ENCODE data around the gene MYL7. TPM values are rescaled to one million over a fixed set of nuclear protein-coding genes. Genes with fewer than 3 reads are reported as not detected.

The MYL7 gene
- total RNA-seq, 1 experiment from 2014 or later: 5.7 TPM

DNA sequence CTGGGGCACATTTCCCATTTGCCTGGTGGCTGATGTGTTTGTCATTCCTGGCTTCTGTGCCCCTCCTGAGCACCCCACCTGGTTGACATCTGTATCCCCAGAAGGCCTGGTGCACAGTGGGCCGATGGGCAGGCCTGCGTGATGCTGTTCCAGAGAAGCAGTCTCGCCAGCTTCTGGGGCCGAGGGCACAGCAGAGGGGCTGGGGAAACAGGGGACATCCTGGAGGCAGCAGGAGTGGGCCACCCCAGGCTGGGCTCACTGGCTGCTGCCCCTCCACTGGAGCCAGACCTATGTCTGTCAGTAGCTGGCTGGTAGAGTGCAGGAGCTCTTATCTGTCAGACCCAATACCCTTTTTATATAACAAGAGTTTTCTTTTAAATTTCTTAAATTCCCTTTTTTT, 896 bp upstream of the MYL7 start:
- Mint-ChIP-seq H3K9me3 (no peaks in the 10 kb centered on the region), H3K4me3 (no peak overlapping the region), H3K27me3 (ENCODE audit: low read depth) (peaks cover 58% of the 10 kb centered on the region), H3K36me3 (ENCODE audit: insufficient read depth in 1 of 3, low read depth in 3 of 3) (no peaks in the 10 kb centered on the region; a peak in 1 of 7 replicates), H3K27ac (no peak overlapping the region), H3K4me1 (peaks cover 9 to 17% of the 10 kb centered on the region in 2 experiments)
- peaks cover 8% of the 10 kb centered on the region; the same call in 1 of the 2 replicates for H3K27me3 ChIP-seq (ENCODE audit: insufficient read depth, low read length)
- no peaks in the 10 kb centered on the region for H3K79me2 ChIP-seq (ENCODE audit: insufficient read depth, low read length)
- H4K8ac ChIP-seq (replicated peaks; ENCODE audit: insufficient read length, low read depth, low read length): no peak overlapping the region
- H2BK120ac ChIP-seq (ENCODE audit: low read depth, low read length, poor library complexity, severe bottlenecking): no peak overlapping the region
- H3K23ac ChIP-seq (ENCODE audit: insufficient read length, low read depth, low read length): no peak overlapping the region
- H3K18ac ChIP-seq (ENCODE audit: insufficient read length, low read depth, low read length): no peak overlapping the region
- H4K91ac ChIP-seq (ENCODE audit: insufficient read length, low read depth, low read length): no peak overlapping the region
- H3K9ac ChIP-seq (ENCODE audit: extremely low read depth, insufficient read length, low read length): no peak overlapping the region
- H3T11ph ChIP-seq (ENCODE audit: low read length): no peak overlapping the region
- H3K23me2 ChIP-seq (ENCODE audit: insufficient read length, low read depth, low read length, poor library complexity, severe bottlenecking): peaks cover 9% of the 10 kb centered on the region
- no peaks in the 10 kb centered on the region for H3K9me3 ChIP-seq (ENCODE audit: control insufficient read depth, low read depth, low read length)
- H3K4me1 ChIP-seq (ENCODE audit: insufficient read depth, low read length): no peaks in the 10 kb centered on the region
- no CpG with 5 or more reads among the region's 4 CpGs for WGBS (ENCODE audit: extremely low coverage, insufficient read length, low lambda C conversion rate)
- H3K27ac ChIP-seq (ENCODE audit: insufficient read length, low read depth, low read length): no peak overlapping the region
- H2BK5ac ChIP-seq (ENCODE audit: insufficient read length, low read length): no peak overlapping the region
- H3K4ac ChIP-seq (ENCODE audit: low read depth, low read length): no peak overlapping the region
- H3K79me1 ChIP-seq (ENCODE audit: insufficient read depth, low read depth, low read length, poor library complexity, severe bottlenecking): no peaks in the 10 kb centered on the region
- no peak for DNase-seq
- no peak overlapping the region for H2AFZ ChIP-seq (ENCODE audit: low read length)
- TF ChIP-seq, protein P1, sequence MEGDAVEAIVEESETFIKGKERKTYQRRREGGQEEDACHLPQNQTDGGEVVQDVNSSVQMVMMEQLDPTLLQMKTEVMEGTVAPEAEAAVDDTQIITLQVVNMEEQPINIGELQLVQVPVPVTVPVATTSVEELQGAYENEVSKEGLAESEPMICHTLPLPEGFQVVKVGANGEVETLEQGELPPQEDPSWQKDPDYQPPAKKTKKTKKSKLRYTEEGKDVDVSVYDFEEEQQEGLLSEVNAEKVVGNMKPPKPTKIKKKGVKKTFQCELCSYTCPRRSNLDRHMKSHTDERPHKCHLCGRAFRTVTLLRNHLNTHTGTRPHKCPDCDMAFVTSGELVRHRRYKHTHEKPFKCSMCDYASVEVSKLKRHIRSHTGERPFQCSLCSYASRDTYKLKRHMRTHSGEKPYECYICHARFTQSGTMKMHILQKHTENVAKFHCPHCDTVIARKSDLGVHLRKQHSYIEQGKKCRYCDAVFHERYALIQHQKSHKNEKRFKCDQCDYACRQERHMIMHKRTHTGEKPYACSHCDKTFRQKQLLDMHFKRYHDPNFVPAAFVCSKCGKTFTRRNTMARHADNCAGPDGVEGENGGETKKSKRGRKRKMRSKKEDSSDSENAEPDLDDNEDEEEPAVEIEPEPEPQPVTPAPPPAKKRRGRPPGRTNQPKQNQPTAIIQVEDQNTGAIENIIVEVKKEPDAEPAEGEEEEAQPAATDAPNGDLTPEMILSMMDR (conservative IDR thresholded peaks at IDR 0.05): no peak
- no peak overlapping the region for H3K56ac ChIP-seq (ENCODE audit: insufficient read length, low read depth, low read length)
- H4K20me1 ChIP-seq (ENCODE audit: control insufficient read depth, insufficient read depth, insufficient read length): no peaks in the 10 kb centered on the region
- H4K5ac ChIP-seq (ENCODE audit: insufficient read length, low read depth, low read length): no peak overlapping the region
- no peak overlapping the region for H2BK12ac ChIP-seq (ENCODE audit: insufficient read length, low read depth, low read length)
- no peak overlapping the region for H2AK5ac ChIP-seq (ENCODE audit: insufficient read length, low read length)
- H2BK20ac ChIP-seq (ENCODE audit: low read depth, low read length, poor library complexity, severe bottlenecking): no peak overlapping the region
- H3K4me2 ChIP-seq (ENCODE audit: insufficient read depth, insufficient read length, low read length): no peak overlapping the region
- no peak overlapping the region for H2BK15ac ChIP-seq (ENCODE audit: low read depth, low read length)
- no peak overlapping the region for H3K14ac ChIP-seq (ENCODE audit: insufficient read depth, low read length)

Measured in H9 (cell line).